Mesendoderm (in vitro differentiated cells): Measurements from ENCODE around the gene SPC24.
A peak's percentile ranks its signal among the peaks of the same experiment; 100 is the strongest.
"Not testable (repeated sequence)": the region's sequence is repeated elsewhere in the genome, so short reads cannot be mapped to it uniquely, and the experiment has no call there.

Experiments used
- DNase-seq: peaks from one replicate; pipeline ENCODE4 v3.0.0; 2013
- H2AK5ac ChIP-seq: 2 replicates; pipeline ENCODE4 v1.6.1; 2013; ENCODE audit warnings: low read length, inconsistent platforms
- H2BK120ac ChIP-seq: 2 replicates; pipeline ENCODE4 v1.6.1; 2013; ENCODE audit warnings: low read depth, mild to moderate bottlenecking, low read length, moderate library complexity, mixed read lengths
- H2BK15ac ChIP-seq: replicated peaks from 2 replicates; pipeline ENCODE4 v1.6.1; 2013; ENCODE audit warnings: low read depth, mild to moderate bottlenecking, moderate library complexity
- H2BK5ac ChIP-seq: 2 replicates; pipeline ENCODE4 v1.6.1; 2013; ENCODE audit warnings: low read length, inconsistent platforms
- H3K18ac ChIP-seq: 2 replicates; pipeline ENCODE4 v1.6.1; 2013; ENCODE audit warnings: mild to moderate bottlenecking, low read length, mixed read lengths
- H3K23ac ChIP-seq: one replicate; pipeline ENCODE4 v1.6.1; 2013; ENCODE audit warnings: low read length
- H3K27ac ChIP-seq: 2 replicates; pipeline ENCODE4 v1.5.1; 2013; ENCODE audit warnings: low read depth, mild to moderate bottlenecking, inconsistent platforms, low read length, moderate library complexity
- H3K27me3 ChIP-seq: 2 replicates; pipeline ENCODE4 v1.6.1; 2013; ENCODE audit warnings: low read length, control low read depth, mild to moderate bottlenecking, inconsistent platforms; ENCODE audit not compliant: insufficient read depth, poor library complexity
- H3K36me3 ChIP-seq: 2 replicates; pipeline ENCODE4 v1.6.1; 2013; ENCODE audit warnings: low read length, inconsistent platforms; ENCODE audit not compliant: control insufficient read depth, insufficient read depth
- H3K4ac ChIP-seq: one replicate; pipeline ENCODE4 v1.6.1; 2013; ENCODE audit warnings: low read depth, mild to moderate bottlenecking, low read length, moderate library complexity
- H3K4me1 ChIP-seq: 2 replicates; pipeline ENCODE4 v1.6.1; 2013; ENCODE audit warnings: low read depth, low read length, inconsistent platforms; ENCODE audit not compliant: control insufficient read depth
- H3K4me2 ChIP-seq: 2 replicates; pipeline ENCODE4 v1.6.1; 2013; ENCODE audit warnings: low read length
- H3K4me3 ChIP-seq: 2 replicates; pipeline ENCODE4 v1.5.1; 2013; ENCODE audit warnings: mild to moderate bottlenecking, low read length
- H3K56ac ChIP-seq: one replicate; pipeline ENCODE4 v1.6.1; 2013; ENCODE audit warnings: low read length
- H3K79me1 ChIP-seq: 2 replicates; pipeline ENCODE4 v1.6.1; 2013; ENCODE audit warnings: low read length, inconsistent platforms
- H3K79me2 ChIP-seq: 2 replicates; pipeline ENCODE4 v1.6.1; 2013; ENCODE audit warnings: mild to moderate bottlenecking, low read length; ENCODE audit not compliant: control insufficient read depth, insufficient read depth
- H3K9ac ChIP-seq: 2 replicates; pipeline ENCODE4 v1.6.1; 2013; ENCODE audit warnings: low read length, inconsistent platforms
- H4K5ac ChIP-seq: one replicate; pipeline ENCODE4 v1.6.1; 2013; ENCODE audit warnings: low read length
- H4K8ac ChIP-seq: one replicate; pipeline ENCODE4 v1.6.1; 2013; ENCODE audit warnings: low read depth, mild to moderate bottlenecking, control low read depth, low read length, moderate library complexity
- WGBS: extraction: QIAGEN DNeasy Blood & Tissue Kit; methylation state at CpG from one replicate; pipeline ENCODE4 v1.1.7; 2013; ENCODE audit warnings: low lambda C conversion rate, missing lambda C conversion rate; ENCODE audit not compliant: insufficient coverage; ENCODE audit errors: extremely low coverage; 5-methylcytosine and 5-hydroxymethylcytosine counted together

The SPC24 gene

DNA sequence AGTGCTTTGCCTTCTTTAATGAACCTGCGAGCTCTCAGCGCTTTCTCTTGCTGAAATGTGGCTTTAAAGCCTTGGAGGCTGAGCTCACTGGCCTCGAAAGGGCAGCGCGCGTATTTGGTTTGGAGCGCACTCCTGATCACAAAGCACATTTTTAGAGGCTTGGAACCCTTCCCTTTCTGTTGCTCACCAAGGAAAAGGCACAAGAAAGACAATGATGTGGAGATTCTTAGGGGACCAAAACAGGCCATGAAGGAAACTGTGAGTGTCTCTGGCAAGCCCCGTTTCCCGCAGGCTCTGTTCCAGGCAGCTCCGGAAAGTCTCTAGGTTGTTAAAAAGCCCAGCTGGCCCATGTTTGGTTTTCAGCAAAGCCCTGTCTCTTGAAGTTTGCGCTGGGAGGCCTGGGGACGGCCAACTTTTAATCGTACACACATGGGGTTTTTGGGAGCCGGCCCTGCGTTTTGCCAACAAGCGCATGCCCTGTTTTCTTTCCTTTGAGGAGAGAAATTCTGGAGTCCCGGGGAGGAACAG, 9.4 kb upstream of the SPC24 start:
- no peak overlapping the region for H2AK5ac ChIP-seq
- peaks cover 4% of the 10 kb centered on the region for H3K36me3 ChIP-seq
- no peaks in the 10 kb centered on the region for H3K79me2 ChIP-seq
- no peaks in the 10 kb centered on the region for H3K4me1 ChIP-seq
- no peak overlapping the region for H2BK5ac ChIP-seq
- H3K4me3 ChIP-seq, result no peak overlapping the region
- no peak overlapping the region for H3K9ac ChIP-seq
- H4K8ac ChIP-seq, result no peak overlapping the region
- H3K27me3 ChIP-seq, result no peaks in the 10 kb centered on the region
- no peaks in the 10 kb centered on the region for H3K79me1 ChIP-seq
- H2BK120ac ChIP-seq, result no peak overlapping the region
- no peak overlapping the region for H3K18ac ChIP-seq
- H3K27ac ChIP-seq, result no peak overlapping the region
- no peak overlapping the region for H3K4me2 ChIP-seq
- no peak for DNase-seq
- H3K4ac ChIP-seq, result no peak overlapping the region
- no peak overlapping the region for H3K23ac ChIP-seq
- no CpG with 5 or more reads among the region's 17 CpGs for WGBS
- H4K5ac ChIP-seq, result no peak overlapping the region
- no peak overlapping the region for H3K56ac ChIP-seq
- no peak overlapping the region for H2BK15ac ChIP-seq

DNA sequence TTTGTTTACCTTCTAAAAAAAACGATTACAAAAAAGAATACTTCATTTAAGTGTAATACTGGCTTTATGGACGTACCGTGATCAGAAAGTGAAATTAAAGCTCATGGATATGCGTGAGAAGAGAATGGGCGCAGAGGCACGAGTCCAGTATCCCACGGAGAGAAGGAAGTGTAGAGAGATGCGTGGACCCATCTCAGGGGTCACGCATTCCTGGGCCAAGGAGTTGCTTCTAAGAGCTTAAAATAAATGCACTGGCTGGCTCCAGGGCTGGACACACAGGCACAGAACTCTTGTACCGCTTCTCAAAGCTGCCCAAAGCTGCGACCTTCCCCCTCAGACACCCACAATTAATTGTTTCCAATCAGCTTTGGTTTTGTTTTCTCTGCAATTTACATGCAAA, 8.7 kb upstream of the SPC24 start:
- no peak overlapping the region for H4K5ac ChIP-seq
- peaks cover 4% of the 10 kb centered on the region for H3K36me3 ChIP-seq
- H3K4me3 ChIP-seq, result no peak overlapping the region
- H3K79me1 ChIP-seq, result no peaks in the 10 kb centered on the region
- no peak overlapping the region for H2BK15ac ChIP-seq
- H3K9ac ChIP-seq, result no peak overlapping the region
- no peak overlapping the region for H2BK120ac ChIP-seq
- H4K8ac ChIP-seq, result no peak overlapping the region
- no peaks in the 10 kb centered on the region for H3K4me1 ChIP-seq
- no peak overlapping the region for H2BK5ac ChIP-seq
- H3K4ac ChIP-seq, result no peak overlapping the region
- no peak for DNase-seq
- no peak overlapping the region for H3K4me2 ChIP-seq
- no peak overlapping the region for H3K27ac ChIP-seq
- no CpG with 5 or more reads among the region's 11 CpGs for WGBS
- H3K79me2 ChIP-seq, result no peaks in the 10 kb centered on the region
- no peak overlapping the region for H3K56ac ChIP-seq
- H3K18ac ChIP-seq, result no peak overlapping the region
- no peak overlapping the region for H2AK5ac ChIP-seq
- H3K23ac ChIP-seq, result no peak overlapping the region
- H3K27me3 ChIP-seq, result no peaks in the 10 kb centered on the region

DNA sequence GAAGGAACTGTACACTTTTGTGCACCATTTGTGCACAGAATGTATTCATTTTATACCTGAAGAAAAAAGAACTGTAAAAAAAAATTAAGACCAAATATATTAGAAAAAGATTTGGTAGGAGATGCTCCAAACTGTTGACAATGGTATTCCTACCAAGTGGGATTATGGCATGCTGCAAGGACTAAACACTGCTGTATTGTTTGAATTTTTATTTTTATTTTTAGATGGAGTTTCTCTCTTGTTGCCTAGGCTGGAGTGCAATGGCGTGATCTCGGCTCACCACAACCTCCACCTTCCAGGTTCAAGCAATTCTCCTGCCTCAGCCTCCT, 4.8 kb upstream of the SPC24 start:
- not testable (repeated sequence) for H3K4me3 ChIP-seq, H2BK120ac ChIP-seq, H3K4me1 ChIP-seq, H3K9ac ChIP-seq, DNase-seq, H3K4ac ChIP-seq, H4K8ac ChIP-seq, H3K27me3 ChIP-seq, H2BK15ac ChIP-seq, H3K79me1 ChIP-seq, H3K18ac ChIP-seq, H3K36me3 ChIP-seq, H3K23ac ChIP-seq, H3K27ac ChIP-seq, H3K56ac ChIP-seq, H3K4me2 ChIP-seq, H2BK5ac ChIP-seq, H2AK5ac ChIP-seq, H4K5ac ChIP-seq, H3K79me2 ChIP-seq
- no CpG with 5 or more reads among the region's 2 CpGs for WGBS

DNA sequence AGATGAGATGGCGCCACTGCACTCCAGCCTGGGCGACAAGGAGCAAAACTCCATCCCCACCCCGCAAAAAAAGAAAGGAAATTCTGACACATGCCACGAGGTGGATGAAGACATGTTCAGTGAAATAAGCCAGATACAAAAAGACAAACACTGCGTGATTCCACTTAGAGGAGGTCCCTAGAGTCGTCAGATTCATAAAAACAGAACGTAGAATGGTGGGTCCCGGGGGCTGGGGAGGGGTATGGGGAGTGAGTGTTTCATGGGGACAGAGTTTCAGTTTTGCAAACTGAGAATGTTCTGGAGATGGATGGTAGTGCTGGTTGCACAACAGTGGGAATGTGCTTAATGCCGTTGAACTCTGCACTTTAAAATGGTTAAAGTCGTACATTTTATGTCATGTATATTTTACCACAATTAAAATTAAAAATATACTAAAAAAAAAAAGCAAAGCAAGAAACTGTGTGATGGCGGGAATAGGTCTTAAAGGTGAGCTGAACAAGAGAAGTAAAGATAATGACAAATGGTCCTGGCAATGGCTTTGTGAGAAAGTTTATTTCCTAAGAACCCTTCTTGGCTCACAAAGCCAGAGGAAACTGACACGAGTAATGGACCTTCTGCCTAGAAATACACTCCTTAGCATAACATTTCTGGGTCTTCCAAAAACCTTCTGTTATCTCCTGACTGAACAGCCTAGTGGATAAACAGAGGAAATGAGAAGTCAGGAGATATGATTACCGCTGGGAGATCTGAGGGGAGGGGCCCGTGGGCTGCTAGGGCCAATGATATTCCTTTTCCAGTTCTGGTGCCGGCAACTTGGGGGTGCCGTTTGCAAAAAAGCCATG, 4.2 kb upstream of the SPC24 start:
- Histone ChIP-seq H4K5ac (no peak overlapping the region), H2BK15ac (no peak overlapping the region), H3K9ac (no peak overlapping the region), H3K27ac (no peak overlapping the region), H3K4ac (no peak overlapping the region), H3K4me3 (no peak overlapping the region), H3K4me2 (no peak overlapping the region), H3K56ac (no peak overlapping the region), H3K79me1 (peaks cover 6% of the 10 kb centered on the region), H3K23ac (no peak overlapping the region), H3K36me3 (peaks cover 2% of the 10 kb centered on the region), H2BK5ac (no peak overlapping the region), H3K79me2 (peaks cover 7% of the 10 kb centered on the region), H2BK120ac (no peak overlapping the region), H3K27me3 (no peaks in the 10 kb centered on the region), H3K18ac (no peak overlapping the region), H4K8ac (no peak overlapping the region), H3K4me1 (peaks cover 2% of the 10 kb centered on the region), H2AK5ac (no peak overlapping the region)
- DNase-seq, result no peak
- WGBS, result no CpG with 5 or more reads among the region's 16 CpGs

DNA sequence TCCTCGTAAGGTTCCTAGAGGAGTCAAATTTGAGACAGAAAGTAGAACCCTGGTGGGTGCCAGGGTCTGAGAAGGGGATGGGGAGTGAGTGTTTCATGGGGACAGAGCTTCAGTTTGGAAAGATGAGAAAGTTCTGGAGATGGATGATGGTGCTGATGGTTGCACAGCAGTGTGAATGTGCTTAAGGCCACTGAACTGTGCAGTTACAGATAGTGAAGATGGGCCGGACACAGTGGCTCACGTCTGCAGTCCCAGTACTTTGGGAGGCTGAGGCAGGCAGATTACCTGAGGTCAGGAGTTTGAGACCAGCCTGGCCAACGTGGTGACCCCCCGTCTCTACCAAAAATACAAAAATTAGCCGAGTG, 917 bp downstream of the SPC24 start:
- Histone ChIP-seq H3K23ac (no peak overlapping the region), H3K36me3 (no peaks in the 10 kb centered on the region), H2AK5ac (no peak overlapping the region), H2BK120ac (no peak overlapping the region), H3K18ac (no peak overlapping the region), H3K27me3 (no peaks in the 10 kb centered on the region), H3K4ac (no peak overlapping the region), H3K27ac (no peak overlapping the region), H2BK5ac (no peak overlapping the region), H3K4me2 (peak overlapping the region; percentile 91), H3K9ac (peak overlapping the region; percentile 99), H3K79me2 (peaks cover 19% of the 10 kb centered on the region), H3K56ac (peak overlapping the region; percentile 52), H2BK15ac (no peak overlapping the region), H4K5ac (no peak overlapping the region), H3K4me1 (peaks cover 2% of the 10 kb centered on the region), H3K4me3 (no peak overlapping the region), H3K79me1 (peaks cover 15% of the 10 kb centered on the region), H4K8ac (no peak overlapping the region)
- no CpG with 5 or more reads among the region's 6 CpGs for WGBS
- DNase-seq, result no peak
